ENCODE measurements around the gene HTR4. TPM values are rescaled to one million over a fixed set of nuclear protein-coding genes. Genes with fewer than 3 reads are reported as not detected.
A peak's percentile ranks its signal among the peaks of the same experiment; 100 is the strongest.

Gene HTR4
- total and polyA plus RNA-seq, 2 donors (not counting 1 experiment from before 2014, with no cell fraction given) = not detected

- H3K79me2 ChIP-seq (ENCODE audit: control insufficient read depth, insufficient read depth, low read length) = no peaks in the 10 kb centered on the region
- TF ChIP-seq EZH2 (IDR thresholded peaks at IDR 0.05; ENCODE audit: low read length, missing control alignments) = no peak
- no peak for TF ChIP-seq CTCF (conservative IDR thresholded peaks at IDR 0.05 in 1 of 2, IDR thresholded peaks at IDR 0.05 in 1 of 2; ENCODE audit: low read depth in 1 of 2, low read length in 2 of 2)
- DNase-seq (ENCODE audit: low read depth in 2 of 2) = no peak
- no peaks in the 10 kb centered on the region for H3K9me3 ChIP-seq (ENCODE audit: control insufficient read depth, insufficient read depth, low read depth, low read length)
- H3K36me3 ChIP-seq (ENCODE audit: control insufficient read depth, insufficient read depth, low read length) = no peaks in the 10 kb centered on the region
- H3K27me3 ChIP-seq (ENCODE audit: control insufficient read depth, insufficient read depth, low read length) = peaks cover under 1% of the 10 kb centered on the region
- no peak overlapping the region for H2AFZ ChIP-seq (ENCODE audit: low read length)
- no peak overlapping the region for H3K27ac ChIP-seq (ENCODE audit: insufficient read depth, low read length)
- no peak overlapping the region for H3K9ac ChIP-seq (ENCODE audit: insufficient read depth, low read length)
- no peak overlapping the region for H3K4me2 ChIP-seq (ENCODE audit: extremely low read depth, insufficient read depth, low read length)
- no peaks in the 10 kb centered on the region for H4K20me1 ChIP-seq (ENCODE audit: control insufficient read depth, extremely low read depth, insufficient read depth, low read length)
- no peak overlapping the region for H3K4me3 ChIP-seq (replicated peaks in 1 of 4; ENCODE audit: control extremely low read depth in 1 of 4, insufficient read depth in 1 of 4, low read depth in 3 of 4, low read length in 4 of 4)
- H3K4me1 ChIP-seq (ENCODE audit: control insufficient read depth, extremely low read depth, insufficient read depth, low read length) = no peaks in the 10 kb centered on the region
These were observed 5.5 kb upstream of the HTR4 start for GRCh38 chr5:148659641-148660345.

- peak; percentile 54 for TF ChIP-seq EZH2 (IDR thresholded peaks at IDR 0.05; ENCODE audit: low read length, missing control alignments)
- TF ChIP-seq CTCF (conservative IDR thresholded peaks at IDR 0.05 in 1 of 2, IDR thresholded peaks at IDR 0.05 in 1 of 2; ENCODE audit: low read depth in 1 of 2, low read length in 2 of 2) = no peak
- H3K9me3 ChIP-seq (ENCODE audit: control insufficient read depth, insufficient read depth, low read depth, low read length) = no peaks in the 10 kb centered on the region
- H3K4me2 ChIP-seq (ENCODE audit: extremely low read depth, insufficient read depth, low read length) = no peak overlapping the region
These were observed 964 bp downstream of the HTR4 start for GRCh38 chr5:148653291-148653835.

GRCh38 chr5:148651528-148651927 is 2.8 kb downstream of the HTR4 start:
- H4K20me1 ChIP-seq (ENCODE audit: control insufficient read depth, extremely low read depth, insufficient read depth, low read length) = no peaks in the 10 kb centered on the region
- H3K9me3 ChIP-seq (ENCODE audit: control insufficient read depth, insufficient read depth, low read depth, low read length) = no peaks in the 10 kb centered on the region
- H3K9ac ChIP-seq (ENCODE audit: insufficient read depth, low read length) = no peak overlapping the region
- no peaks in the 10 kb centered on the region for H3K4me1 ChIP-seq (ENCODE audit: control insufficient read depth, extremely low read depth, insufficient read depth, low read length)
- H3K36me3 ChIP-seq (ENCODE audit: control insufficient read depth, insufficient read depth, low read length) = no peaks in the 10 kb centered on the region
- no peak overlapping the region for H3K4me3 ChIP-seq (replicated peaks in 1 of 4; ENCODE audit: control extremely low read depth in 1 of 4, insufficient read depth in 1 of 4, low read depth in 3 of 4, low read length in 4 of 4)
- no peak for TF ChIP-seq CTCF (conservative IDR thresholded peaks at IDR 0.05 in 1 of 2, IDR thresholded peaks at IDR 0.05 in 1 of 2; ENCODE audit: low read depth in 1 of 2, low read length in 2 of 2)
- no peak for TF ChIP-seq EZH2 (IDR thresholded peaks at IDR 0.05; ENCODE audit: low read length, missing control alignments)
- no peak overlapping the region for H3K27ac ChIP-seq (ENCODE audit: insufficient read depth, low read length)
- H3K27me3 ChIP-seq (ENCODE audit: control insufficient read depth, insufficient read depth, low read length) = peaks cover 7% of the 10 kb centered on the region
- H3K79me2 ChIP-seq (ENCODE audit: control insufficient read depth, insufficient read depth, low read length) = no peaks in the 10 kb centered on the region
- no peak overlapping the region for H2AFZ ChIP-seq (ENCODE audit: low read length)
- DNase-seq (ENCODE audit: low read depth in 2 of 2) = no peak
- no peak overlapping the region for H3K4me2 ChIP-seq (ENCODE audit: extremely low read depth, insufficient read depth, low read length)

More at GRCh38 chr5:148653291-148653835, 964 bp downstream of the HTR4 start:
- H3K4me3 ChIP-seq (replicated peaks in 1 of 4; ENCODE audit: control extremely low read depth in 1 of 4, insufficient read depth in 1 of 4, low read depth in 3 of 4, low read length in 4 of 4) = no peak overlapping the region
- H3K36me3 ChIP-seq (ENCODE audit: control insufficient read depth, insufficient read depth, low read length) = no peaks in the 10 kb centered on the region
- no peaks in the 10 kb centered on the region for H4K20me1 ChIP-seq (ENCODE audit: control insufficient read depth, extremely low read depth, insufficient read depth, low read length)
- no peak overlapping the region for H3K9ac ChIP-seq (ENCODE audit: insufficient read depth, low read length)
- peaks cover 7% of the 10 kb centered on the region for H3K27me3 ChIP-seq (ENCODE audit: control insufficient read depth, insufficient read depth, low read length)
- no peaks in the 10 kb centered on the region for H3K4me1 ChIP-seq (ENCODE audit: control insufficient read depth, extremely low read depth, insufficient read depth, low read length)
- no peak for DNase-seq (ENCODE audit: low read depth in 2 of 2)
- H3K79me2 ChIP-seq (ENCODE audit: control insufficient read depth, insufficient read depth, low read length) = no peaks in the 10 kb centered on the region
- H3K27ac ChIP-seq (ENCODE audit: insufficient read depth, low read length) = no peak overlapping the region
- H2AFZ ChIP-seq (ENCODE audit: low read length) = no peak overlapping the region
